Astrocyte (in vitro differentiated cells and primary cell): ENCODE results near the gene LOXHD1. TPM values are rescaled to one million over a fixed set of nuclear protein-coding genes. Genes with fewer than 3 reads are reported as not detected.

Experiments used
- DNase-seq: peaks from one replicate; pipeline ENCODE4 v3.0.0-alpha.2; 2010; ENCODE audit warnings: low read depth
- FAIRE-seq: peaks from 2 replicates; lab custom pipeline; 2011; peaks lifted over from hg19 to GRCh38; lab: Jason Lieb, UNC
- H2AFZ ChIP-seq: 2 replicates; pipeline ENCODE4 v1.6.0; 2012; ENCODE audit warnings: low read depth, low read length, inconsistent platforms
- H3K27ac ChIP-seq: 2 replicates; pipeline ENCODE4 v1.5.1; 2011; ENCODE audit warnings: low read depth, low read length, inconsistent platforms
- H3K27me3 ChIP-seq: 2 replicates; pipeline ENCODE4 v1.6.0; 2011; ENCODE audit warnings: low read length, inconsistent platforms; ENCODE audit not compliant: insufficient read depth
- H3K36me3 ChIP-seq: 2 replicates; pipeline ENCODE4 v1.5.1; 2011; ENCODE audit warnings: low read length, inconsistent platforms; ENCODE audit not compliant: insufficient read depth
- H3K4me1 ChIP-seq: 2 replicates; pipeline ENCODE4 v1.5.1; 2011; ENCODE audit warnings: low read length, inconsistent platforms; ENCODE audit not compliant: insufficient read depth
- H3K4me2 ChIP-seq: 2 replicates; pipeline ENCODE4 v1.6.0; 2012; ENCODE audit warnings: low read length, inconsistent platforms
- H3K4me3 ChIP-seq: 2 replicates; pipeline ENCODE4 v1.5.1; 2011; ENCODE audit warnings: low read depth, mild to moderate bottlenecking, low read length, inconsistent platforms; ENCODE audit not compliant: insufficient read depth
- H3K79me2 ChIP-seq: 2 replicates; pipeline ENCODE4 v1.6.0; 2012; ENCODE audit warnings: mild to moderate bottlenecking, low read length, inconsistent platforms; ENCODE audit not compliant: insufficient read depth
- H3K9ac ChIP-seq: 2 replicates; pipeline ENCODE4 v1.6.0; 2012; ENCODE audit warnings: mild to moderate bottlenecking, low read length, inconsistent platforms
- H3K9me3 ChIP-seq: 2 replicates; pipeline ENCODE4 v1.5.1; 2012; ENCODE audit warnings: low read depth, mild to moderate bottlenecking, low read length, inconsistent platforms; ENCODE audit not compliant: insufficient read depth
- H4K20me1 ChIP-seq: 2 replicates; pipeline ENCODE4 v1.6.0; 2012; ENCODE audit warnings: low read length, inconsistent platforms; ENCODE audit not compliant: insufficient read depth
- H3K27ac Mint-ChIP-seq: one replicate; pipeline ENCODE4 v1.8.0; 2021; ENCODE audit warnings: mild to moderate bottlenecking, mixed read lengths; ENCODE audit not compliant: unreplicated experiment
- H3K27me3 Mint-ChIP-seq: one replicate; pipeline ENCODE4 v1.8.0; 2021; ENCODE audit warnings: low read depth, mixed read lengths; ENCODE audit not compliant: unreplicated experiment
- H3K36me3 Mint-ChIP-seq: one replicate; pipeline ENCODE4 v1.8.0; 2021; ENCODE audit warnings: low read depth, mixed read lengths; ENCODE audit not compliant: unreplicated experiment
- H3K4me1 Mint-ChIP-seq: one replicate; pipeline ENCODE4 v1.8.0; 2021; ENCODE audit warnings: low read depth, mixed read lengths; ENCODE audit not compliant: unreplicated experiment
- H3K4me3 Mint-ChIP-seq: one replicate; pipeline ENCODE4 v1.8.0; 2021; ENCODE audit warnings: mild to moderate bottlenecking, moderate library complexity, mixed read lengths; ENCODE audit not compliant: unreplicated experiment
- H3K9me3 Mint-ChIP-seq: one replicate; pipeline ENCODE4 v1.8.0; 2021; ENCODE audit warnings: mild to moderate bottlenecking, mixed read lengths; ENCODE audit not compliant: unreplicated experiment
- EZH2 ChIP-seq: IDR thresholded peaks from 2 replicates; pipeline ENCODE4 v1.6.1; 2012; ENCODE audit warnings: mild to moderate bottlenecking, low read length, inconsistent platforms; ENCODE audit not compliant: insufficient read depth
- total RNA-seq: library from RNA; stranded (reverse); gene quantifications from 2 replicates; pipeline ENCODE4 v1.2.1, GENCODE V29; 2021
- TF ChIP-seq, protein P1 (sequence below): IDR thresholded peaks from 2 replicates; pipeline ENCODE4 v1.5.1; 2011; ENCODE audit warnings: low read depth, mild to moderate bottlenecking, inconsistent platforms, low read length, moderate library complexity; ENCODE audit not compliant: insufficient read depth

Gene LOXHD1
- total RNA-seq, 1 donor from 2014 or later, result not detected

- TF ChIP-seq EZH2, result no peak
- TF ChIP-seq, protein P1, sequence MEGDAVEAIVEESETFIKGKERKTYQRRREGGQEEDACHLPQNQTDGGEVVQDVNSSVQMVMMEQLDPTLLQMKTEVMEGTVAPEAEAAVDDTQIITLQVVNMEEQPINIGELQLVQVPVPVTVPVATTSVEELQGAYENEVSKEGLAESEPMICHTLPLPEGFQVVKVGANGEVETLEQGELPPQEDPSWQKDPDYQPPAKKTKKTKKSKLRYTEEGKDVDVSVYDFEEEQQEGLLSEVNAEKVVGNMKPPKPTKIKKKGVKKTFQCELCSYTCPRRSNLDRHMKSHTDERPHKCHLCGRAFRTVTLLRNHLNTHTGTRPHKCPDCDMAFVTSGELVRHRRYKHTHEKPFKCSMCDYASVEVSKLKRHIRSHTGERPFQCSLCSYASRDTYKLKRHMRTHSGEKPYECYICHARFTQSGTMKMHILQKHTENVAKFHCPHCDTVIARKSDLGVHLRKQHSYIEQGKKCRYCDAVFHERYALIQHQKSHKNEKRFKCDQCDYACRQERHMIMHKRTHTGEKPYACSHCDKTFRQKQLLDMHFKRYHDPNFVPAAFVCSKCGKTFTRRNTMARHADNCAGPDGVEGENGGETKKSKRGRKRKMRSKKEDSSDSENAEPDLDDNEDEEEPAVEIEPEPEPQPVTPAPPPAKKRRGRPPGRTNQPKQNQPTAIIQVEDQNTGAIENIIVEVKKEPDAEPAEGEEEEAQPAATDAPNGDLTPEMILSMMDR, result no peak
- Mint-ChIP-seq H3K4me1 (no peaks in the 10 kb centered on the region), H3K27ac (no peak overlapping the region), H3K9me3 (no peaks in the 10 kb centered on the region), H3K4me3 (no peak overlapping the region), H3K36me3 (no peaks in the 10 kb centered on the region), H3K27me3 (peaks cover 51% of the 10 kb centered on the region)
- Histone ChIP-seq H3K9me3 (no peaks in the 10 kb centered on the region), H4K20me1 (no peaks in the 10 kb centered on the region), H3K9ac (no peak overlapping the region), H3K4me1 (no peaks in the 10 kb centered on the region), H3K27ac (no peak overlapping the region), H3K36me3 (no peaks in the 10 kb centered on the region), H2AFZ (no peak overlapping the region), H3K4me2 (no peak overlapping the region), H3K79me2 (no peaks in the 10 kb centered on the region), H3K4me3 (no peak overlapping the region), H3K27me3 (no peaks in the 10 kb centered on the region)
- FAIRE-seq (no peak), DNase-seq (no peak)
Observed at GRCh38 chr18:46567196-46567595, 89.8 kb downstream of the LOXHD1 start.

DNA sequence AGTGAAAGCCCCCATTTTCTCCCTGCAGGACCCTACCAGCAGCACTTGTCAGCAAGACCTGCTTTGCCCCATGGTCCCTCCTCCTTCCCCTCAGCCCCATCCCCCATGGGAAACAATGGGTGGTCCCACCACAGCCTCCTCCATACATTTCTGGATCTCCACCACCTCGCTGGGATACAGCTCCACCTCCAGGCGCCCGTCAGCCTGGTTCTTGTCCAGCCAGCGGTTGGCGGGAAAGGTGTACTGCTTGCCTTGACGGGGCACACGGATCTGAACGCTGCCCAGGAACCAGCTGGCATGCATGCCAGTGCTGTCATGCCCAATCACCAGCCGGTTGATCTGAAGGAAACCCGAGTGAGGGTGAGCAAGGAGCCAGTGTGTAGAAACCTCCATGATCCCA lies 90.9 kb downstream of the LOXHD1 start:
- Mint-ChIP-seq H3K36me3 (no peaks in the 10 kb centered on the region), H3K27me3 (peaks cover 57% of the 10 kb centered on the region), H3K4me3 (no peak overlapping the region), H3K9me3 (no peaks in the 10 kb centered on the region), H3K27ac (no peak overlapping the region), H3K4me1 (no peaks in the 10 kb centered on the region)
- Histone ChIP-seq H3K27me3 (no peaks in the 10 kb centered on the region), H3K4me3 (no peak overlapping the region), H3K36me3 (no peaks in the 10 kb centered on the region), H3K79me2 (no peaks in the 10 kb centered on the region), H4K20me1 (no peaks in the 10 kb centered on the region), H3K27ac (no peak overlapping the region), H3K4me1 (no peaks in the 10 kb centered on the region), H3K9me3 (no peaks in the 10 kb centered on the region), H3K9ac (no peak overlapping the region), H3K4me2 (no peak overlapping the region), H2AFZ (no peak overlapping the region)
- no peak for FAIRE-seq
- TF ChIP-seq, protein P1, result no peak
- no peak for TF ChIP-seq EZH2
- no peak for DNase-seq

GRCh38 chr18:46565256-46565655 lies 91.8 kb downstream of the LOXHD1 start:
- H4K20me1 ChIP-seq, result no peaks in the 10 kb centered on the region
- no peaks in the 10 kb centered on the region for H3K36me3 Mint-ChIP-seq
- H3K36me3 ChIP-seq, result no peaks in the 10 kb centered on the region
- H3K4me1 Mint-ChIP-seq, result no peaks in the 10 kb centered on the region
- no peak overlapping the region for H2AFZ ChIP-seq
- no peaks in the 10 kb centered on the region for H3K4me1 ChIP-seq
- H3K27me3 ChIP-seq, result no peaks in the 10 kb centered on the region
- H3K27ac ChIP-seq, result no peak overlapping the region
- H3K4me3 Mint-ChIP-seq, result no peak overlapping the region
- H3K27ac Mint-ChIP-seq, result no peak overlapping the region
- no peaks in the 10 kb centered on the region for H3K9me3 Mint-ChIP-seq
- no peak overlapping the region for H3K4me2 ChIP-seq
- no peak overlapping the region for H3K4me3 ChIP-seq
- no peaks in the 10 kb centered on the region for H3K79me2 ChIP-seq
- FAIRE-seq (no peak), DNase-seq (no peak)
- no peaks in the 10 kb centered on the region for H3K9me3 ChIP-seq
- TF ChIP-seq EZH2, result no peak
- TF ChIP-seq, protein P1, result no peak
- H3K27me3 Mint-ChIP-seq, result peaks cover 61% of the 10 kb centered on the region
- no peak overlapping the region for H3K9ac ChIP-seq
